H1 (cell line): Measurements from ENCODE around the gene ADCK2. TPM values are rescaled to one million over a fixed set of nuclear protein-coding genes. Genes with fewer than 3 reads are reported as not detected.

ENCODE experiments used
- CTCF ChIA-PET: fragments of 300-600 bp; sonication (Branson Sonifier 250); formaldehyde crosslinking; loops from one replicate; lab custom pipeline; 2021; ENCODE audit not compliant: partially characterized antibody; lab: Charles Lee
- POLR2A ChIA-PET: fragments of 300-600 bp; sonication (Branson Sonifier 250); formaldehyde crosslinking; loops from one replicate; lab custom pipeline; 2021; ENCODE audit warnings: inconsistent platforms; ENCODE audit not compliant: partially characterized antibody; lab: Charles Lee
- DNase-seq, 2 experiments: peaks; one replicate each; pipeline versions ENCODE4 v3.0.0 to v3.0.0-alpha.2; 2010 to 2022; ENCODE audit warnings: low spot score in 2 of 2, low read depth in 1 of 2, mixed read lengths in 1 of 2
- FAIRE-seq: peaks from 2 replicates; lab custom pipeline; 2011; peaks lifted over from hg19 to GRCh38; lab: Jason Lieb, UNC
- H2AFZ ChIP-seq: 2 replicates; pipeline ENCODE4 v1.8.1; 2012; ENCODE audit warnings: low read length, inconsistent platforms
- H2AK5ac ChIP-seq: 2 replicates; pipeline ENCODE4 v1.6.1; 2013; ENCODE audit warnings: low read depth, low read length
- H2BK120ac ChIP-seq: replicated peaks from 2 replicates; pipeline ENCODE3; 2013; ENCODE audit warnings: low read depth, low read length, inconsistent platforms
- H2BK12ac ChIP-seq: 2 replicates; pipeline ENCODE4 v1.6.1; 2013; ENCODE audit warnings: low read depth, low read length
- H2BK15ac ChIP-seq: 2 replicates; pipeline ENCODE4 v1.6.1; 2013; ENCODE audit warnings: low read length
- H2BK20ac ChIP-seq: 2 replicates; pipeline ENCODE4 v1.6.1; 2013; ENCODE audit warnings: low read length
- H2BK5ac ChIP-seq: 2 replicates; pipeline ENCODE4 v1.6.1; 2013; ENCODE audit warnings: low read depth, low read length
- H3K14ac ChIP-seq: 2 replicates; pipeline ENCODE4 v1.6.1; 2013; ENCODE audit warnings: inconsistent platforms; ENCODE audit not compliant: insufficient read length
- H3K18ac ChIP-seq: 2 replicates; pipeline ENCODE4 v1.6.1; 2013; ENCODE audit warnings: low read length; ENCODE audit errors: extremely low read depth
- H3K23ac ChIP-seq: 2 replicates; pipeline ENCODE4 v1.6.1; 2013; ENCODE audit warnings: inconsistent platforms; ENCODE audit not compliant: insufficient read length
- H3K23me2 ChIP-seq: 2 replicates; pipeline ENCODE4 v1.6.1; 2013; ENCODE audit warnings: low read depth, low read length
- H3K27ac ChIP-seq: 2 replicates; pipeline ENCODE4 v1.6.1; 2011; ENCODE audit warnings: low read depth, low read length, inconsistent platforms
- H3K27me3 ChIP-seq, 4 experiments: replicated peaks in 1 of 4; 1 replicate in 1 of 4; 2 replicates in 3 of 4; pipeline versions ENCODE4 v1.6.1 to v1.8.1; 2011 to 2013; ENCODE audit warnings: low read length in 3 of 4, mild to moderate bottlenecking in 3 of 4, inconsistent platforms in 2 of 4, mixed read lengths in 2 of 4, moderate library complexity in 1 of 4; ENCODE audit not compliant: control insufficient read depth in 3 of 4, insufficient read depth in 3 of 4; ENCODE audit errors: extremely low read depth in 1 of 4
- H3K36me3 ChIP-seq, 4 experiments: 2 replicates each; pipeline versions ENCODE4 v1.6.1 to v1.8.1; 2011 to 2013; ENCODE audit warnings: mild to moderate bottlenecking in 4 of 4, low read length in 3 of 4, moderate library complexity in 2 of 4, control low read depth in 1 of 4, inconsistent platforms in 1 of 4; ENCODE audit not compliant: insufficient read depth in 4 of 4, control insufficient read depth in 2 of 4
- H3K4ac ChIP-seq: replicated peaks from 2 replicates; pipeline ENCODE3; 2013; ENCODE audit warnings: low read length, low read depth, mixed read lengths, inconsistent platforms; ENCODE audit not compliant: insufficient read length
- H3K4me1 ChIP-seq, 4 experiments: replicated peaks in 1 of 4; 1 replicate in 1 of 4; 2 replicates in 3 of 4; pipeline versions ENCODE4 v1.6.1 to v1.8.1; 2011 to 2013; ENCODE audit warnings: low read length in 3 of 4, inconsistent platforms in 2 of 4, mixed read lengths in 1 of 4; ENCODE audit not compliant: insufficient read depth in 4 of 4, control insufficient read depth in 3 of 4
- H3K4me2 ChIP-seq, 2 experiments: 2 replicates each; pipeline versions ENCODE4 v1.6.1 to v1.8.1; 2011 to 2013; ENCODE audit warnings: low read depth in 2 of 2, low read length in 2 of 2, control low read depth in 1 of 2, inconsistent platforms in 1 of 2, mild to moderate bottlenecking in 1 of 2; ENCODE audit not compliant: insufficient read depth in 1 of 2
- H3K4me3 ChIP-seq, 4 experiments: fragments of 200-600, 300-600 bp in 1 of 4; sonication (generic), shearing (Covaris generic), sonication (Bioruptor Twin) in 1 of 4; 2 replicates each; pipeline versions ENCODE4 v1.5.1 to v1.8.1; 2011 to 2016; ENCODE audit warnings: low read length in 4 of 4, low read depth in 3 of 4, control low read depth in 2 of 4, inconsistent platforms in 2 of 4, mild to moderate bottlenecking in 2 of 4, mixed read lengths in 1 of 4, moderate library complexity in 1 of 4; ENCODE audit not compliant: insufficient read depth in 2 of 4; ENCODE audit errors: extremely low read depth in 1 of 4
- H3K56ac ChIP-seq: replicated peaks from 2 replicates; pipeline ENCODE3; 2013; ENCODE audit warnings: low read depth, mild to moderate bottlenecking, mixed read lengths, low read length, inconsistent platforms; ENCODE audit not compliant: insufficient read length
- H3K79me1 ChIP-seq: 2 replicates; pipeline ENCODE4 v1.6.1; 2013; ENCODE audit warnings: low read depth, low read length, control low read depth
- H3K79me2 ChIP-seq, 2 experiments: 2 replicates each; pipeline versions ENCODE4 v1.6.1 to v1.8.1; 2012 to 2013; ENCODE audit warnings: low read length in 2 of 2, mild to moderate bottlenecking in 2 of 2, inconsistent platforms in 1 of 2; ENCODE audit not compliant: insufficient read depth in 2 of 2, control insufficient read depth in 1 of 2
- H3K9ac ChIP-seq, 4 experiments: replicated peaks in 1 of 4; 1 replicate in 1 of 4; 2 replicates in 3 of 4; pipeline versions ENCODE4 v1.6.1 to v1.8.1; 2011 to 2013; ENCODE audit warnings: low read depth in 3 of 4, low read length in 3 of 4, control low read depth in 2 of 4, mild to moderate bottlenecking in 2 of 4, moderate library complexity in 2 of 4, inconsistent platforms in 1 of 4; ENCODE audit errors: extremely low read depth in 1 of 4
- H3K9me3 ChIP-seq, 2 experiments: 2 replicates each; pipeline versions ENCODE4 v1.6.1 to v1.8.1; 2012 to 2013; ENCODE audit warnings: mild to moderate bottlenecking in 2 of 2, moderate library complexity in 2 of 2, control low read depth in 1 of 2, inconsistent platforms in 1 of 2, low read depth in 1 of 2, low read length in 1 of 2, mixed read lengths in 1 of 2; ENCODE audit not compliant: insufficient read depth in 2 of 2
- H4K20me1 ChIP-seq, 2 experiments: replicated peaks in 1 of 2; 2 replicates each; pipeline versions ENCODE3 to v1.8.1; 2011 to 2013; ENCODE audit warnings: inconsistent platforms in 2 of 2, low read length in 2 of 2, mild to moderate bottlenecking in 1 of 2; ENCODE audit not compliant: insufficient read depth in 2 of 2, control insufficient read depth in 1 of 2
- H4K5ac ChIP-seq: 2 replicates; pipeline ENCODE4 v1.6.1; 2013; ENCODE audit warnings: low read length, low read depth, mixed read lengths, inconsistent platforms; ENCODE audit not compliant: insufficient read length
- H4K8ac ChIP-seq: 2 replicates; pipeline ENCODE4 v1.8.0; 2013; ENCODE audit warnings: mild to moderate bottlenecking, moderate library complexity, low read length, inconsistent platforms; ENCODE audit not compliant: insufficient read depth; ENCODE audit errors: extremely low read depth
- H4K91ac ChIP-seq: replicated peaks from 2 replicates; pipeline ENCODE3; 2013; ENCODE audit warnings: low read length, mixed read lengths, inconsistent platforms; ENCODE audit not compliant: insufficient read length
- CBX5 ChIP-seq: fragments of 300-800, 300-1000 bp; sonication (generic); IDR thresholded peaks from 2 replicates; pipeline ENCODE4 v1.7.1; 2016; ENCODE audit warnings: antibody characterized with exemption, low read length, low read depth
- EP300 ChIP-seq, 2 experiments: IDR thresholded peaks; 1 replicate in 1 of 2; 2 replicates in 1 of 2; pipeline ENCODE4 v1.6.1; 2011 to 2012; ENCODE audit warnings: low read depth in 2 of 2, low read length in 2 of 2, mild to moderate bottlenecking in 2 of 2, borderline replicate concordance in 1 of 2, inconsistent platforms in 1 of 2, moderate library complexity in 1 of 2
- EZH2 ChIP-seq: fragments of 200-600 bp; sonication (generic); IDR thresholded peaks from 2 replicates; pipeline ENCODE4 v1.7.1; 2012; ENCODE audit warnings: low read depth, mild to moderate bottlenecking, moderate library complexity, low read length, inconsistent platforms; ENCODE audit not compliant: severe bottlenecking
- GTF2F1 ChIP-seq: IDR thresholded peaks from 2 replicates; pipeline ENCODE4 v1.6.1; 2012; ENCODE audit warnings: low read depth, low read length, improper control_type of control experiment, borderline replicate concordance
- HDAC6 ChIP-seq: IDR thresholded peaks from one replicate; pipeline ENCODE4 v1.7.1; 2012; ENCODE audit warnings: low read depth, mild to moderate bottlenecking, inconsistent platforms, low read length, moderate library complexity
- PHF8 ChIP-seq: fragments of 200-600 bp; sonication (generic); conservative IDR thresholded peaks from 2 replicates; pipeline ENCODE4 v1.7.1; 2012; ENCODE audit warnings: low read depth, mild to moderate bottlenecking, inconsistent platforms, low read length, moderate library complexity
- RBBP5 ChIP-seq: IDR thresholded peaks from 2 replicates; pipeline ENCODE4 v1.7.1; 2012; ENCODE audit warnings: low read depth, mild to moderate bottlenecking, inconsistent platforms, low read length, moderate library complexity, borderline replicate concordance
- RFX5 ChIP-seq: IDR thresholded peaks from 2 replicates; pipeline ENCODE4 v1.6.1; 2011; ENCODE audit warnings: low read depth, low read length, improper control_type of control experiment, borderline replicate concordance
- RXRA ChIP-seq: IDR thresholded peaks from 2 replicates; pipeline ENCODE4 v1.6.1; 2011; ENCODE audit warnings: low read depth, mild to moderate bottlenecking, low read length, moderate library complexity; ENCODE audit not compliant: insufficient read depth
- SP4 ChIP-seq: IDR thresholded peaks from 2 replicates; pipeline ENCODE4 v1.6.1; 2012; ENCODE audit warnings: low read length, inconsistent platforms
- WGBS, 2 experiments: shearing (Covaris generic) in 1 of 2; methylation state at CpG; one replicate each; pipeline versions ENCODE4 v1.1.6 to v1.1.7; 2013 to 2015; ENCODE audit warnings: low lambda C conversion rate in 2 of 2, mixed read lengths in 2 of 2, inconsistent platforms in 1 of 2, low coverage in 1 of 2, missing lambda C conversion rate in 1 of 2; ENCODE audit not compliant: insufficient replicate concordance in 2 of 2, insufficient coverage in 1 of 2, insufficient read length in 1 of 2; ENCODE audit errors: extremely low coverage in 1 of 2, missing lambda C conversion rate in 1 of 2; 5-methylcytosine and 5-hydroxymethylcytosine counted together
- polyA plus RNA-seq, 7 experiments: library from polyadenylated mRNA; depleted of rRNA in 3 of 7; stranded (reverse) in 5 of 7; unstranded in 2 of 7; fragments of >200 nt in 5 of 7; fragments of 200-250 nt in 2 of 7; gene quantifications; 1 replicate in 5 of 7; 2 replicates in 1 of 7; 4 replicates in 1 of 7; pipeline versions ENCODE4 v1.2.1 to v1.2.3, GENCODE V29; 2011 to 2013; ENCODE audit warnings: missing spikeins in 2 of 7, mixed read lengths in 2 of 7
- total RNA-seq: library from RNA; stranded (reverse); fragmentation: NEBNext Ultra II Directional; extraction: Animal tissue kit (Norgen Biotek cat#: 25700); gene quantifications from 2 replicates; pipeline ENCODE4 v1.2.1, GENCODE V29; 2021
- TF ChIP-seq, protein P1 (sequence below): IDR thresholded peaks from 2 replicates; pipeline ENCODE4 v1.6.1; 2012; ENCODE audit warnings: inconsistent platforms

The ADCK2 gene
- total and polyA plus RNA-seq, 2 of the 8 experiments (the other 6 are each of a cell fraction or from before 2014, with no cell fraction given) = 6.9 to 11.7 TPM

DNA sequence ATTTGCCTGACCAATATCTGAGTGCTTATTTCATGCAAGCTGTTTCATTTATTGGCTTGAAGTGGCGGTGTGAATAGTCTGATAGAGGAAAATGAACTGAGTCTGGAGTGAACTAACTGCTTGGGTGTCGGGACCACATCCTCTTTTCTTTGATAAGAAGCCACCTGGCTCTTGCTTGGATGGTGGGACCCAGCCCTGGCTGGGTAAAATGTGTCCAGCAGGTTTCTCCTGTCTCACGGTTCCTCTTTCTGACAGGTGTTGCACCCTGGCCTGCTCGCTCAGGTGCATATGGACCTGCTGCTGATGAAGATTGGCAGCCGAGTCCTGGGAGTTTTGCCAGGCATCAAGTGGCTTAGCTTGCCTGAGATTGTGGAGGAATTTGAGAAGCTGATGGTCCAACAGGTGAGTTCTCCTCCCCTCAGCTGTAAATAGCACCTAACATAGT is 1.6 kb downstream of the ADCK2 start:
- POLR2A ChIA-PET = interaction anchor here (0.8 kb wide), 1 partner anchor 340 kb away, joined by 3 read pairs; no protein-coding TSS in a partner anchor
- H2AFZ ChIP-seq = no peak overlapping the region
- peaks cover 0 to 6% (median 2%) of the 10 kb centered on the region in 4 experiments; a peak in 5 of 7 replicates for H3K4me1 ChIP-seq
- peaks cover 5% of the 10 kb centered on the region; the same call in 1 of the 2 replicates for H3K23me2 ChIP-seq
- H3K9ac ChIP-seq = no peak overlapping the region
- no peak overlapping the region for H2BK12ac ChIP-seq
- no peak overlapping the region for H3K27ac ChIP-seq
- no peak for DNase-seq
- H3K79me2 ChIP-seq = no peaks in the 10 kb centered on the region
- no peak for FAIRE-seq
- WGBS, 2 experiments = 82% methylated on average over 5 of the region's 5 CpGs; no CpG with 5 or more reads in 1 of the 2 experiments
- H4K8ac ChIP-seq = no peak overlapping the region
- H2BK120ac ChIP-seq = no peak overlapping the region
- peak overlapping the region in 1 of 2 experiments; percentile 70; a peak in 1 of 4 replicates for H3K4me2 ChIP-seq
- no peak overlapping the region for H4K91ac ChIP-seq
- no peak overlapping the region for H2BK20ac ChIP-seq
- no peak overlapping the region for H3K56ac ChIP-seq
- no peak overlapping the region for H3K4me3 ChIP-seq
- no peaks in the 10 kb centered on the region for H3K36me3 ChIP-seq
- no peaks in the 10 kb centered on the region for H3K9me3 ChIP-seq
- no peak overlapping the region for H4K5ac ChIP-seq
- H2BK5ac ChIP-seq = no peak overlapping the region
- no peak overlapping the region for H3K14ac ChIP-seq
- H3K18ac ChIP-seq = no peak overlapping the region
- H2BK15ac ChIP-seq = no peak overlapping the region
- no peaks in the 10 kb centered on the region for H3K79me1 ChIP-seq
- no peaks in the 10 kb centered on the region for H4K20me1 ChIP-seq
- no peak overlapping the region for H2AK5ac ChIP-seq
- CTCF ChIA-PET = interaction anchor here (0.5 to 4.5 kb wide), 22 partner anchors 11 to 719 kb away, joined by 3 to 38 read pairs (median 4); partner anchors contain the start of gene MRPS33
- no peak overlapping the region for H3K23ac ChIP-seq
- peaks cover 0 to 8% (median 2%) of the 10 kb centered on the region in 4 experiments; a peak in 3 of 7 replicates for H3K27me3 ChIP-seq
- H3K4ac ChIP-seq = no peak overlapping the region
- no peak for TF ChIP-seq RXRA
- no peak for TF ChIP-seq SP4
- TF ChIP-seq CBX5 = no peak
- no peak for TF ChIP-seq HDAC6
- no peak for TF ChIP-seq GTF2F1
- no peak for TF ChIP-seq RFX5
- TF ChIP-seq PHF8 = no peak
- TF ChIP-seq EP300 (IDR thresholded peaks at IDR 0.05; ENCODE audit: borderline replicate concordance in 1 of 2, low read depth in 2 of 2, low read length in 2 of 2) = no peak
- TF ChIP-seq, protein P1, sequence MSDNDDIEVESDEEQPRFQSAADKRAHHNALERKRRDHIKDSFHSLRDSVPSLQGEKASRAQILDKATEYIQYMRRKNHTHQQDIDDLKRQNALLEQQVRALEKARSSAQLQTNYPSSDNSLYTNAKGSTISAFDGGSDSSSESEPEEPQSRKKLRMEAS = no peak
- TF ChIP-seq RBBP5 = no peak
- no peak for TF ChIP-seq EZH2
